HL-60 (cell line): ENCODE results near the gene UPK1A.

Source experiments
- DNase-seq, 2 experiments: peaks; one replicate each; pipeline ENCODE4 v3.0.0-alpha.2; 2010 to 2020; ENCODE audit warnings: low read depth in 1 of 2, low spot score in 1 of 2
- H3K27ac ChIP-seq: fragments of 250-450 bp; sonication (Bioruptor Pico); replicated peaks from 2 replicates; pipeline ENCODE4 v1.5.1; 2020; ENCODE audit warnings: mild to moderate bottlenecking, moderate library complexity
- H3K27me3 ChIP-seq: fragments of 250-450 bp; sonication (Bioruptor Pico); 2 replicates; pipeline ENCODE4 v1.5.1; 2021; ENCODE audit warnings: mild to moderate bottlenecking, moderate library complexity; ENCODE audit not compliant: insufficient read depth, poor library complexity, severe bottlenecking
- H3K4me3 ChIP-seq: replicated peaks from 2 replicates; pipeline ENCODE4 v1.5.1; 2011; ENCODE audit warnings: mild to moderate bottlenecking, control low read depth, low read length; ENCODE audit not compliant: insufficient read depth
- CTCF ChIP-seq: IDR thresholded peaks from one replicate; pipeline ENCODE4 v1.5.1; 2011; ENCODE audit warnings: low read length, control low read depth, inconsistent platforms; ENCODE audit not compliant: insufficient read depth
- GABPA ChIP-seq: IDR thresholded peaks from 2 replicates; pipeline ENCODE4 v1.6.1; 2012; ENCODE audit warnings: low read depth
- POLR2AphosphoS5 ChIP-seq: IDR thresholded peaks from 2 replicates; pipeline ENCODE4 v1.6.1; 2012; ENCODE audit warnings: low read depth
- SPI1 ChIP-seq: IDR thresholded peaks from 2 replicates; pipeline ENCODE4 v1.6.1; 2012; ENCODE audit warnings: low read depth, mild to moderate bottlenecking, borderline replicate concordance
- TF ChIP-seq, protein P1 (sequence below): IDR thresholded peaks from 2 replicates; pipeline ENCODE4 v1.6.1; 2012; ENCODE audit warnings: low read depth; ENCODE audit not compliant: insufficient replicate concordance

Gene UPK1A

DNA sequence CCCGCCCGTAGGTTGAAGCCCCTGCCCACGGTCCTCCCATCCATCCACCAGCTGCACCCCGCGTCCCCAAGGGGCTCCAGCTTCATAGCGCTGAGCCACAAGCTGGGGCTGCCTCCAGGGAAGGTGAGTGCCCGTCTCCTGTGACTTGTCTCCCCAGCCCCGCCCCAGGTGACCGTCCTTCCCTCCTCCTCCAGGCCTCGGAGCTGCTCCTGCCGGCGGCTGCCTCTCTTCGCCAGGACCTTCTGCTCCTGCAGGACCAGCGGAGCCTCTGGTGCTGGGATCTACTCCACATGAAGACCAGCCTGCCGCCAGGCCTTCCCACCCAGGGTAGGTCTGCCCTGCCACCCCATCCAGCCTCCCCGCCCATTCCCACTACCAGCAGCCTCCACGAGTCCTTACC, 46.3 kb upstream of the UPK1A start:
- Histone ChIP-seq H3K27ac (no peak overlapping the region), H3K27me3 (no peaks in the 10 kb centered on the region), H3K4me3 (no peak overlapping the region)
- no peak for DNase-seq
- no peak for TF ChIP-seq GABPA
- TF ChIP-seq CTCF, result no peak
- TF ChIP-seq POLR2AphosphoS5, result no peak
- TF ChIP-seq, protein P1, sequence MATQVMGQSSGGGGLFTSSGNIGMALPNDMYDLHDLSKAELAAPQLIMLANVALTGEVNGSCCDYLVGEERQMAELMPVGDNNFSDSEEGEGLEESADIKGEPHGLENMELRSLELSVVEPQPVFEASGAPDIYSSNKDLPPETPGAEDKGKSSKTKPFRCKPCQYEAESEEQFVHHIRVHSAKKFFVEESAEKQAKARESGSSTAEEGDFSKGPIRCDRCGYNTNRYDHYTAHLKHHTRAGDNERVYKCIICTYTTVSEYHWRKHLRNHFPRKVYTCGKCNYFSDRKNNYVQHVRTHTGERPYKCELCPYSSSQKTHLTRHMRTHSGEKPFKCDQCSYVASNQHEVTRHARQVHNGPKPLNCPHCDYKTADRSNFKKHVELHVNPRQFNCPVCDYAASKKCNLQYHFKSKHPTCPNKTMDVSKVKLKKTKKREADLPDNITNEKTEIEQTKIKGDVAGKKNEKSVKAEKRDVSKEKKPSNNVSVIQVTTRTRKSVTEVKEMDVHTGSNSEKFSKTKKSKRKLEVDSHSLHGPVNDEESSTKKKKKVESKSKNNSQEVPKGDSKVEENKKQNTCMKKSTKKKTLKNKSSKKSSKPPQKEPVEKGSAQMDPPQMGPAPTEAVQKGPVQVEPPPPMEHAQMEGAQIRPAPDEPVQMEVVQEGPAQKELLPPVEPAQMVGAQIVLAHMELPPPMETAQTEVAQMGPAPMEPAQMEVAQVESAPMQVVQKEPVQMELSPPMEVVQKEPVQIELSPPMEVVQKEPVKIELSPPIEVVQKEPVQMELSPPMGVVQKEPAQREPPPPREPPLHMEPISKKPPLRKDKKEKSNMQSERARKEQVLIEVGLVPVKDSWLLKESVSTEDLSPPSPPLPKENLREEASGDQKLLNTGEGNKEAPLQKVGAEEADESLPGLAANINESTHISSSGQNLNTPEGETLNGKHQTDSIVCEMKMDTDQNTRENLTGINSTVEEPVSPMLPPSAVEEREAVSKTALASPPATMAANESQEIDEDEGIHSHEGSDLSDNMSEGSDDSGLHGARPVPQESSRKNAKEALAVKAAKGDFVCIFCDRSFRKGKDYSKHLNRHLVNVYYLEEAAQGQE, result no peak

GRCh38 chr19:35621708-35622107, 44.6 kb upstream of the UPK1A start:
- TF ChIP-seq CTCF (no peak), SPI1 (no peak), GABPA (no peak), POLR2AphosphoS5 (no peak)
- TF ChIP-seq, protein P1, result no peak
- no peak overlapping the region for H3K27ac ChIP-seq
- no peaks in the 10 kb centered on the region for H3K27me3 ChIP-seq
- H3K4me3 ChIP-seq, result no peak overlapping the region
- no peak for DNase-seq

DNA sequence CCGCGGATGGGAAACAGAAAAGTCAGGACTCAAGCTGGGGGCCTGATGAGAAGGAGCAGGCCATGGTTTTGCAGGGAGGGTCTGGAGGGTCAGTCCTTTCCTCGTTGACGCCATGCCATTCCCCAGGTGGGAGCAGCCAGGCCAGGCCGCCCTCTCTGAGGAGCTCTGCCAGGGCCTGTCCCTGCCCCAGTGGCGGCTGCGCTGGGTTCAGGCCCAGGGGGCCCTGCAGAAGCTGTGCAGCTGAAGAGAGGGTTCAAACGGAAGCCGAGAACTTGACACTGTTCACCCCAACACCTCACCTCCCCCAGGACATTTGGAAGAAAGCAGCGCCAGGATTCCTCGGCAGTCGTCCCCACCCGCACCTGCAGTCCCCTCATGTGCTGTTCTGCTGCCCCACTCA, 43.6 kb upstream of the UPK1A start:
- H3K27ac ChIP-seq, result no peak overlapping the region
- TF ChIP-seq POLR2AphosphoS5 (no peak), CTCF (no peak), SPI1 (no peak), GABPA (no peak)
- TF ChIP-seq, protein P1, result no peak
- H3K27me3 ChIP-seq, result no peaks in the 10 kb centered on the region
- no peak for DNase-seq
- H3K4me3 ChIP-seq, result no peak overlapping the region
